OCI-M2 (cell line): ENCODE results near the gene TEAD4.

Source experiments
- DNase-seq: peaks from one replicate; lab custom pipeline; 2025; ENCODE audit not compliant: unreplicated experiment; lab: John Stamatoyannopoulos, UW

Gene TEAD4

DNA sequence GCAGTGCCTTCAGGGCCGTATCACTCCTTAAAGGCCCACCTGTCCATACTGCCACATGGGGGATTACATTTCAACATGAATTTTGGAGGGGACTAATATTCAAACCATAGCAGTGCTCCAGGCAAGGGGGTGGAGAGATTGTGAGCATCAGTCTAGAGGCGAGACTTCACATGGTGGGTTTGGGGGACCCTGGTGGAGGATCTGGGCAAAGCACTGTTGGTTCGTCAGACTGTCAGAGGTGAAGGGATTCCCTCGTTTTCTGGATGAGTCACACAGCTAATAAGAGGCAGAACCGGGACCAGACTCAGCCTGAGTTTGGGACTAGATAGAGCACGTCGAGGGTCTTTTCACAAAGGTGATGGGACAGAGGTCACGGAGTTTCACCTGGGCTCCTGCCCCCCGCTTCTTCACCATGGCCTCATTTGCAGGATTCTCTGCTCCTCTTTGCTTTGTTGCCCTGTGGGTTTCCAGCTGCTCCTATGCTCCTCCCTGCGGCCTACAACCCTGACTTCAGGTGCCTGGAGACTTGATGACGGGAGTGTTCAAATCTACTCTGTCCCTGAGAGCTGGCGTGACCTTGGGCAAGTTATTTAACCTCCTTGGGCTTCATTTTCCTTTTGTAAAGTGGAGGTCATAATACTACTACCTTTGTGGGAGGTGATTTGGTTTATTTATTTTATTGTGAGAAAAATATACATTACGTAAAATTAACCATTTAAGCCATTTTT, 41.5 kb downstream of the TEAD4 start:
- DNase-seq = no peak

GRCh38 chr12:3002646-3003045, 43.4 kb downstream of the TEAD4 start:
- DNase-seq = no peak

- no peak for DNase-seq
These were observed 44.3 kb downstream of the TEAD4 start for GRCh38 chr12:3003357-3003992.

- no peak for DNase-seq
These were observed 45.7 kb downstream of the TEAD4 start for GRCh38 chr12:3004655-3005565.

- no peak for DNase-seq
These were observed 46.5 kb downstream of the TEAD4 start for GRCh38 chr12:3005736-3006135.

DNA sequence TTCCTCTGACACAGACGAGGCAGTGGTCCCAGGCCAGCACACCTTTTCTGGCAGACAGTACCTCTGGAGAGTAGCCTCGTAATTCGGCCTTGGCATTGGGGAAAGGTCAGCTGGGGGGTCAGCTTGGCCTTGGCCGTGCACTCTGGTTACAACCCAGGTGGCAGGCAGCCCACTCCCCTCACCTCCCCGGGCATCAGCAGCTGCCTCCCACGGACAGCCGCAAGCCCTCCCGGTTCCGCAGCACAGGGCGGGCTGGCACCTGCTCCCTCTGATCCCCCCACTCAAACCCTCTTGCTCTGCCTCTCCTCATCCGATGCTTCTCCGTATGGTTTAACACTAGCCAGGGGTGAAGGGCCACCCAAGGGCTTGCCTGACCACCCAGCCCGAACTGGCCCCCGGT, 50.6 kb downstream of the TEAD4 start:
- DNase-seq = no peak

DNA sequence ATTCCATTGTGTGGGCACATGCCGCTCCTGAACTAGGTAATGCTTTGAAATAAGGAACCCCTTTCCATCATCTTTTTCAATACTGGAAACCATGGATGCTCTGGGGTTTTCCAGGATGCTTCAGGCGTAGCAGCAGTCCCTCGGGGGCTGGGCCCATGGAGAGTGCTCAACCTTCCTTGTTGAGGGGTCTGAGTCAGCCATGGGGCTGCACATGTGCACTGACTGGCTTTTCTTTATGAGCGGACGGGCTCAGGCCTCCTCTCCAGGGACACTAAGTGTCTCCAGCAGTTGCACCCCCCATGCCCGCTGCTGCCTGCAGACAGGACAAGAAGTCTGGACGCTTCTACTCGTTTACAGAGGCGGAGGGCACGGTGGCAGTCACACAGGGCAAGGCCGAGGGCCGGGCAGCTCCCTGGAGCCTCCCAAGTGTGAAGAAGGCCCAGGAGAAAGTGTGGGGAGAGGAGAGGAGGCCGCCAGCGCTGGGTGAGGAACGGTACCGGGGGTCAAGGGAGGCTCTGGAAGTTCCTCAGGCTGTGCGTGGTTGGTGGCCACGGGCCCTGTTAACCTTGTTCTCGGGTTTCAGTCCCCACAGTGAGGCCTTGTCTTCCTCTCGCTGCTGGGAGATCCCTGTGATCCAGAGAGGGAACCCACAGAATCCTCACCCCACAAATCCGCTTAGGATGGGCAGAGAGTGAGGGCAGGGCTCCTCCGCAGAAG, 51.2 kb downstream of the TEAD4 start:
- DNase-seq = no peak

DNA sequence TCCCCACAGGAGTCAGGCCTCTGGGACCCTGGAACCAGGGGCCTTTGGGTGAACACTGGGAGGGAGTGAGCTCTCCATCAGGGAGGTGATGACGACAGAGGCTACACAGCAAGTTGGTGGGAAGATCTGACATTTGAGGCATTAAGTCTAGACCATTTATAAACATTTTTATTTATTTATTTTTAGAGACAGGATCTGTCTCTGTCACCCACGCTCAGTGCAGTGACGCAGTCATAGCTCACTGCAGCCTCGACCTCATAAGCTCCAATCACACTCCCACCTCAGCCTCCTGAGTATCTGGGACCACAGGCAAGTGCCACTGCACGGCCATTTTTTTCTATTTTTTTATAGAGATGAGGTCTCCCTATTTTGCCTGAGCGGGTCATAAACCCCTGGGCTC, 53.6 kb downstream of the TEAD4 start:
- no peak for DNase-seq

DNA sequence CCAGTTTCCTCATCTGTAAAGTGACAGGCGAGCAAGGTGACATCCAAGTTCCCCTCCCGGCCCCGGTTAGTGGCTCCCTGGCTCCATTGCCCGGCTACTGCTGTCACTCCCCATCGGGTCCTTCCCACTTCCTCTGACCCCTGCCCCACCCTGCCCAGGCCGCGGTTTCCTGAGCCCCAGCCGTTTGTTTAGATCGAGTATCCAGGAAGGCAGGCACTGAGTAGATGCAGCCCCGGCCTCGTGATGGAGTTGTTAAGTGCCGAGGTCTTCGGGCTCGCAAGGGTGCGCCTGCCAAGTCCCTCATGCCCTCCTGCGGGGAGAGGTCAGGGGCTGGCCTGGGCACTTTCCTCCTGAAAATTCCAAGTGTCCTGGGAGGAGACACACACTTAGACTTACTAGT, 55.4 kb downstream of the TEAD4 start:
- DNase-seq = no peak

GRCh38 chr12:3015356-3015755, 56.2 kb downstream of the TEAD4 start:
- no peak for DNase-seq

DNA sequence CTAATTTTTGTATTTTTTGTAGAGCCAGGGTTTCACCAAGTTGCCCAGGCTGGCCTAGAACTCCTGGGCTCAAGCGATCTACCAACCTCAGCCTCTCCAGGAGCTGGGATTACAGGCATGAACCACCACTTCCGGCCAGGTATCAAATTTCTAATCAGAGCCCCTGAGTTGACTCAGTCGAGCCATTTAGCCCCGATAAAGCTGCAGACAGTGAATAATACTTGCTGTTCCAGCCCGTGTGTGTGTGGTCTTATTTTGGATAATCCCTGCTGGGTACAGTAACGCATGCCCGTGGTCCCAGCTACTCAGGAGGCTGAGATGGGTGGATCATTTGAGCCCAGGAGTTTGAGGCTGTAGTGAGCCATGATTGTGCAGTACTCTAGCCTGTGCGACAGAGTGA, 57.0 kb downstream of the TEAD4 start:
- no peak for DNase-seq

GRCh38 chr12:3017281-3017680, 58.1 kb downstream of the TEAD4 start:
- no peak for DNase-seq

DNA sequence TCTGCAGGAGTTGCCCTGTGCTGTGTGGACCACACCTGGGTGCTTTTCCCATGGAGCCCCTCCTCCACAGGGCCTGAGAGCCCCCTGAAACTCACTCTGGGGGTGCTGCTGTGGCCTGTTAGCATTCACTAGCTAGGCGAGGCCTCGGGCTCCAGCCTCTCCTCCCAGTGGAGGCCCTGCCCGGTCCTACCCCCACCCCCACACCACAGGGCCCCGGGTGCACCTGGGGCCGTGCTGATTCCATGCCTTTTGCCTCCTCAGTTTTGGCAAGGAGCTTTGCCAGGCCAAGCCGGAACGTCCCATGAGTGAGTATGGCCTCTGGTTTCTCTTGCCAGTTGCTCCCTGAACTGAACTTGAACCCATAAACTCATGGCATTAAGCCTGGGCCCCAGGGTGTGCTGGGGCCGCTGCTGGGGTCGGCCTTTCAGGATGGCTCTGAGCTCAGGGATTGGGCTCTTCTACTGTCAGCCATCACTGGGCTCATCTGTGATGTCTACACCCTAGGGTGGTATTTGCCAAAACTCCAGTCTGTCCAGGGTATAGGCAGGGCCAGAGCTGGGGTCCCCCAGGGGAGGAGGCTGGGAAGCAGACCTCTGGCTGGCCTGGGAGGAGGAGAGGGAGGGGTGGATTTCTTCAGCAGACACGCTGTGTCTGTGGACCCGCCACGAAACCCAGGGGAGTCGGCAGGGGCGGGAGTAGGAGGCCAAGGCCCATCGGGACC, 59.2 kb downstream of the TEAD4 start:
- DNase-seq = no peak

DNA sequence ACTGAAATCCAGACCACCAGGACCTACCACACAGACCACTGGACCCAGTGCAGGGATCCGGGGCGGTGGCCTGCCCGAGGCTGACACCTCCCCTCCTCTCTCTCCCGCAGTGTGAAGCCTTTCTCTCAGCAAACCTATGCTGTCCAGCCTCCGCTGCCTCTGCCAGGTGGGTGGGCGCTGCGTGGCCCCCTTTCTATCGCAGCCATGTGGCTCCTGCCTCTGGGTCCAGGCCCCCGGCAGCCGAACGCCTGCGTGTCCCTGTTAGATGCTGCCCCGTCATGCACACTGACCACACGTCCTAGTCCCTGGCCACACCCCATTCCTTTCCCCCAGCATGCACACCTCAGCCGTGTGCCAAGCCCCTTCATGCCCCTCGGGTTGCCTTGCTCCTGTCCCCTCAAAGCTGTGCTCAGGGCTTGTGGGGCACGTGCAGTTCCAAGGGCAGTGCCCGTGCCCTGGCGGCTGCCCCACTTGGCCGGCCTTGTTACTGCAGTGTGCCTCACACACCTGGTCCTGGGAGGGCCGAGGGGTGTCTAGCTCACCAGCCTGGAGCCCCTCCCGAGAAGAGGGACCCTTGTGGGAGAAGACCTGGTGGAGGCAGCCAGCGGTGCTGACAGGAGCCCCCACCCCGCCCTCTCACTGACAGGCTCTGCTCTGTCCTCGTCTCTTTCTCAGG, 59.9 kb downstream of the TEAD4 start:
- DNase-seq = no peak

DNA sequence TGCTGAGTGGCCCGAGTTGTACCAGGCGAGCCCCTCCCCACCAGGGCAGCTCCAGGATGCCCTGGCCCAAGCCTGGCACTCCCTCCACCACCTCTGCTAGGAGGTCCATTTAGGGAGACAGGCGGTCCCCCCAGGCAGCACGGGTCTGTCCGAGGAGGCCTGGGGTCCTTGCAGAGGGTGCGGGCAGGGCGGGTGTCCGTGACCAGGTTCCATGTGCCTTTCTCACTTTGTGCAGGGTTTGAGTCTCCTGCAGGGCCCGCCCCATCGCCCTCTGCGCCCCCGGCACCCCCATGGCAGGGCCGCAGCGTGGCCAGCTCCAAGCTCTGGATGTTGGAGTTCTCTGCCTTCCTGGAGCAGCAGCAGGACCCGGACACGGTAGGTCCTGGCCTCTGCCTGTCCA, 61.2 kb downstream of the TEAD4 start:
- no peak for DNase-seq

DNA sequence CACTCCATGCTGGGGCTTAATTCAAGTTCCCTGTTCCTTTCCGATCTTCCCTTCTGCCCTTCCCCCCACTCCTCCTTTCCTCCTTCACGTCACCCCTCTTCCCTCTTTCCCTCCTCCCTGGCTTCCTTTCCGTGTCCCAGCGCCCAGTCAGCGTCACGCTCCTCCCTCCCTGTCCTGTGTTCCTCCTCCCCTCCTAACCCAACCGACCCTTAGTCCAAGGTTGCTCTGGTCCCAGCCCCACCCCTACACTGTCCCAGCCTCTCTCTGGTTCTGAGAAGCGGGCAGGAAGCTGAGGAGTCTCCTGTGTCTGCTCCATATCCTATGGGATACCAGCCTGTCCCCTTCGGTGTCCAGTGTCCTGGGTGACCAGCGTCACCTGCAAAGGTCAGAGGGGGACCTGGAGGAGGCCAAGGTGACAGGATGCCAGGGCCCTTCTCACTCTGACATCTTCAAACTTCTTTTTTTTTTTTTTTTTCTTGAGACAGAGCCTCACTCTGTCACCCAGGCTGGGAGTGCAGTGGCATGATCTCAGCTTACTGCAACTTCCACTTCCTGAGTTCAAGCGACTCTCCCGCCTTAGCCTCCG, 61.7 kb downstream of the TEAD4 start:
- no peak for DNase-seq

- no peak for DNase-seq
These were observed 63.2 kb downstream of the TEAD4 start for GRCh38 chr12:3022411-3022810.

DNA sequence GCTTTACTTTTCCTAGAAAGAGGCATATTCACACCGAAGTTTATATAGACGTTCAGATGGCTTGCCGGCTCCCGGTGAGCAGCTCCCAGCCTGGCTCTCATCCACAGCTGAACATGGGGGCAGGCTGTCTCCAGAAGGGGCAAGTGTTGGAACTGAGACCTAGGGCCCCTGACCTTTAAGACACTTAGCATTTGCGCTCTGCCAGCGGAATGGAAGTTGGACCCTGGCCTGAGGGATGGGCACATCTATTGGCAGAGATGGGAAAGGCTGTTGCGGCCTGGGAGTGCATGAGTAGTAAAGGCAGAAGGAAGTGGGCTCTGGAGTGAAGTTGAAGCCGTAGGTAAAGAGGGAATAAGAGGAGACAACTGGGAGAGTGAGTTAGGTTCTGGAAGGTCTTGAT, 63.8 kb downstream of the TEAD4 start:
- DNase-seq = no peak

DNA sequence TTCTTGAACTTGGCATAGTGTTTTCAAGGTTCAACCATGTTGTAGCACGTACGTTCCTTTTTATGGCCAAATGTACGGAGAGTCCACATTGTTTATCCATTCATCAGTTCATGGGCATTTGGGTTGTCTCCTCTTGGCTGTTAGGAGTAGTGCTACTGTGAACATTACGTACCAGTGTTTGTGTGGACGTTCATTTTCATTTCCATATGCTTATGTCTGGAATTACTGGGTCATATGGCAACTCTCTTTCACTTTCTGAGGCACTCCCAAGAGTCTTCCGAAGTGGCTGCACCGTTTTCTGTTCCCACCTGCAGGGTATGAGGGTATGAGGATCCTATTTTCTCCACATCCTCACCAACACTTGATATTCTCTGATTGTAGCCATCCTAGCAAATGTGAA, 68.9 kb downstream of the TEAD4 start:
- DNase-seq = no peak
